ENCODE results near the gene TMEM120B.

The TMEM120B gene

DNA sequence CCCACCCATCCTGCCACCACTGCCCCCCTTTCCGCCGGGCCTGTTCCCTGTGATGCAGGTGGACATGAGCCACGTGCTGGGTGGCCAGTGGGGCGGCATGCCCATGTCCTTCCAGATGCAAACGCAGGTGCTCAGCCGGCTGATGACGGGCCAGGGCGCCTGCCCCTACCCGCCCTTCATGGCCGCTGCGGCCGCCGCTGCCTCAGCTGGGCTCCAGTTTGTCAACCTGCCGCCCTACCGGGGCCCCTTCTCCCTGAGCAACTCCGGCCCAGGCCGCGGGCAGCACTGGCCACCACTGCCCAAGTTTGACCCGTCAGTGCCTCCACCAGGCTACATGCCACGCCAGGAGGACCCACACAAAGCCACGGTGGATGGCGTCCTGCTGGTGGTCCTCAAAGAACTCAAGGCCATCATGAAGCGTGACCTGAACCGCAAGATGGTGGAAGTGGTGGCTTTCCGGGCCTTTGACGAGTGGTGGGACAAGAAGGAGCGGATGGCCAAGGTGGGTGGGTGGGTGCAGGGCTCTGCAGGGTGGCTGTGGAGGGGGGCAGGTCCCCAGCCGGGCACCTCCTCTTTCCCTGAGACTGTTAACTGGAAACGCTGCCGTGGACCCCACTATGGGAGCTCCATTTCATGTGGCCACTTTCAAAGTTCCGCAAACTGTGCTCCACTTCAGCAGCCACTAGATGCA, 102.0 kb downstream of the TMEM120B start:
- ATAC-seq (ENCODE audit: low read depth), result no peak
- Histone ChIP-seq H3K27me3 (ENCODE audit: insufficient read depth, poor library complexity, severe bottlenecking) (no peaks in the 10 kb centered on the region), H3K4me3 (ENCODE audit: severe bottlenecking) (no peak overlapping the region), H3K27ac (ENCODE audit: poor library complexity, severe bottlenecking) (no peak overlapping the region), H3K36me3 (ENCODE audit: low read depth) (peaks cover 69% of the 10 kb centered on the region), H3K9me3 (ENCODE audit: severe bottlenecking) (no peaks in the 10 kb centered on the region), H3K4me1 (ENCODE audit: insufficient read depth, poor library complexity, severe bottlenecking) (peaks cover 9% of the 10 kb centered on the region)
- TF ChIP-seq, protein P1, sequence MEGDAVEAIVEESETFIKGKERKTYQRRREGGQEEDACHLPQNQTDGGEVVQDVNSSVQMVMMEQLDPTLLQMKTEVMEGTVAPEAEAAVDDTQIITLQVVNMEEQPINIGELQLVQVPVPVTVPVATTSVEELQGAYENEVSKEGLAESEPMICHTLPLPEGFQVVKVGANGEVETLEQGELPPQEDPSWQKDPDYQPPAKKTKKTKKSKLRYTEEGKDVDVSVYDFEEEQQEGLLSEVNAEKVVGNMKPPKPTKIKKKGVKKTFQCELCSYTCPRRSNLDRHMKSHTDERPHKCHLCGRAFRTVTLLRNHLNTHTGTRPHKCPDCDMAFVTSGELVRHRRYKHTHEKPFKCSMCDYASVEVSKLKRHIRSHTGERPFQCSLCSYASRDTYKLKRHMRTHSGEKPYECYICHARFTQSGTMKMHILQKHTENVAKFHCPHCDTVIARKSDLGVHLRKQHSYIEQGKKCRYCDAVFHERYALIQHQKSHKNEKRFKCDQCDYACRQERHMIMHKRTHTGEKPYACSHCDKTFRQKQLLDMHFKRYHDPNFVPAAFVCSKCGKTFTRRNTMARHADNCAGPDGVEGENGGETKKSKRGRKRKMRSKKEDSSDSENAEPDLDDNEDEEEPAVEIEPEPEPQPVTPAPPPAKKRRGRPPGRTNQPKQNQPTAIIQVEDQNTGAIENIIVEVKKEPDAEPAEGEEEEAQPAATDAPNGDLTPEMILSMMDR (IDR thresholded peaks at IDR 0.05; ENCODE audit: poor library complexity, severe bottlenecking), result no peak
- DNase-seq (ENCODE audit: low spot score), result peak; percentile 58

GRCh38 chr12:121815263-121815662, 102.7 kb downstream of the TMEM120B start:
- H3K4me1 ChIP-seq (ENCODE audit: insufficient read depth, poor library complexity, severe bottlenecking), result peaks cover 9% of the 10 kb centered on the region
- TF ChIP-seq, protein P1 (IDR thresholded peaks at IDR 0.05; ENCODE audit: poor library complexity, severe bottlenecking), result no peak
- peaks cover 72% of the 10 kb centered on the region for H3K36me3 ChIP-seq (ENCODE audit: low read depth)
- no peaks in the 10 kb centered on the region for H3K9me3 ChIP-seq (ENCODE audit: severe bottlenecking)
- H3K27me3 ChIP-seq (ENCODE audit: insufficient read depth, poor library complexity, severe bottlenecking), result no peaks in the 10 kb centered on the region
- H3K4me3 ChIP-seq (ENCODE audit: severe bottlenecking), result no peak overlapping the region
- ATAC-seq (ENCODE audit: low read depth), result no peak
- no peak for DNase-seq (ENCODE audit: low spot score)
- no peak overlapping the region for H3K27ac ChIP-seq (ENCODE audit: poor library complexity, severe bottlenecking)

- H3K4me1 ChIP-seq (ENCODE audit: insufficient read depth, poor library complexity, severe bottlenecking), result peaks cover 9% of the 10 kb centered on the region
- peaks cover 71% of the 10 kb centered on the region for H3K36me3 ChIP-seq (ENCODE audit: low read depth)
- TF ChIP-seq, protein P1 (IDR thresholded peaks at IDR 0.05; ENCODE audit: poor library complexity, severe bottlenecking), result no peak
- no peaks in the 10 kb centered on the region for H3K27me3 ChIP-seq (ENCODE audit: insufficient read depth, poor library complexity, severe bottlenecking)
- DNase-seq (ENCODE audit: low spot score) (peak; percentile 64), ATAC-seq (ENCODE audit: low read depth) (no peak)
- H3K27ac ChIP-seq (ENCODE audit: poor library complexity, severe bottlenecking), result no peak overlapping the region
- no peaks in the 10 kb centered on the region for H3K9me3 ChIP-seq (ENCODE audit: severe bottlenecking)
- no peak overlapping the region for H3K4me3 ChIP-seq (ENCODE audit: severe bottlenecking)
These were observed 104.5 kb downstream of the TMEM120B start for GRCh38 chr12:121816925-121817647.

DNA sequence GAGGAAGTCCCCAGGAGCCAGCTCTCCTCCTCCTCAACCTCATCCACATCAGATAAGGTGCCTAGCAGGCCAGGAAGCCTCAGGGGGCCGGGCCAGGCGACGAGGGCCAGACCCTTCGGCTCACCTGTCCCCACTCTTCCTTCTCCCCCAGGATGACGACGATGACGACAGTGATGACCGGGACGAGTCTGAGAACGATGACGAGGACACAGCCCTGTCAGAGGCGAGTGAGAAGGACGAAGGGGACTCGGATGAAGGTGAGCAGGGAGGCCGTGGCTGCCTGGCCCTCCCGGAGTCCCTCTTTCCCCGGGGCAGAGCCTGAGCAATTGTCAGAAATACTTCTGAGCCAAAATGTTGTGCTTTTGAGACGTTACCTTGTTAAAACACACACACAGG, 105.1 kb downstream of the TMEM120B start:
- ATAC-seq (ENCODE audit: low read depth) (no peak), DNase-seq (ENCODE audit: low spot score) (no peak)
- Histone ChIP-seq H3K27ac (ENCODE audit: poor library complexity, severe bottlenecking) (no peak overlapping the region), H3K27me3 (ENCODE audit: insufficient read depth, poor library complexity, severe bottlenecking) (no peaks in the 10 kb centered on the region), H3K36me3 (ENCODE audit: low read depth) (peaks cover 71% of the 10 kb centered on the region), H3K4me3 (ENCODE audit: severe bottlenecking) (no peak overlapping the region), H3K9me3 (ENCODE audit: severe bottlenecking) (no peaks in the 10 kb centered on the region), H3K4me1 (ENCODE audit: insufficient read depth, poor library complexity, severe bottlenecking) (peaks cover 9% of the 10 kb centered on the region)
- TF ChIP-seq, protein P1 (IDR thresholded peaks at IDR 0.05; ENCODE audit: poor library complexity, severe bottlenecking), result no peak
